ENCODE measurements around the gene NFIB.

The NFIB gene

DNA sequence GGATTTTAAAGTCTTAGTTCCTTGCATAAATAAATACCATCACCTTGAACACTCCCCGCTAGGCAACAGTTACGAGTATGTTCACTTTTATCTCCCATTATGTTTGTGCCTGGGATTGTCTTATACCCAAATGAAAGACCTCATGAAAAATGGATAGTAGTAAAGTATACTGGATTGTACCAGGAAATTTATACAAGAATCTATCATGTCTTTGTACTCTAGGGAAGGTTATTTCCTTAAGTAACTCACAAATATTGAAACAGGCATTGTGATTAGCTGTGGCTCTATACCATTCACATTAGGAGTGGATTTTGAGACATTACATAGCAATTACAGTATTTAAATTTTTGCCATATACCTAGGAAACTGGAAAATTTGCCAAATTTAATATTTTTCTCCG, 24.0 kb downstream of the NFIB start:
- H3K4me1 Mint-ChIP-seq, result peaks cover 7% of the 10 kb centered on the region
- H3K36me3 Mint-ChIP-seq (ENCODE audit: low read depth), result peaks cover 4% of the 10 kb centered on the region
- peaks cover 3% of the 10 kb centered on the region for H3K27me3 Mint-ChIP-seq (ENCODE audit: low read depth, poor library complexity)
- no peak overlapping the region for H3K27ac Mint-ChIP-seq
- no peak for TF ChIP-seq CTCF (IDR thresholded peaks at IDR 0.05)
- H3K4me3 Mint-ChIP-seq, result no peak overlapping the region
- no peaks in the 10 kb centered on the region for H3K9me3 Mint-ChIP-seq
- DNase-seq, result no peak

GRCh38 chr9:14288433-14288832, 25.5 kb downstream of the NFIB start:
- no peak for DNase-seq
- Mint-ChIP-seq H3K27me3 (ENCODE audit: low read depth, poor library complexity) (no peaks in the 10 kb centered on the region), H3K36me3 (ENCODE audit: low read depth) (no peaks in the 10 kb centered on the region), H3K27ac (no peak overlapping the region), H3K4me3 (no peak overlapping the region), H3K9me3 (no peaks in the 10 kb centered on the region), H3K4me1 (peaks cover 11% of the 10 kb centered on the region)
- TF ChIP-seq CTCF (IDR thresholded peaks at IDR 0.05), result no peak

DNA sequence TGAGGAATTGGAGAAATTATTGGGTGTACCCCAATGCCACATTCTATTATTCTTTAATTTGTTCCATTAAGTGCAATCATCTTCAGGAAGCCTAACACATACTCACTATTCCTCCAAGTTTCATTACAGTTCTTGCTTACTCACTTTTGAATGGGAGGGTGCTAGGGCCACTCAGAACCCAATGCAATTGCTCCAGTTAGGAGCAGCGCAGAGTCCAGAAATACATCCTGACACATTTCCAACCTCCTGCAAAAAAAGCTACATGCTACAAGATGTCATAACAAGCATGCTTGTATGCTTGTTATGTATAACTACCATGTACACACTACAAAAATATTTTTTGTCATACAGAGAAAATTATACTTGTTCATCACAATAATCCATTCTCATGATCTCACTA, 27.8 kb downstream of the NFIB start:
- Mint-ChIP-seq H3K36me3 (ENCODE audit: low read depth) (no peaks in the 10 kb centered on the region), H3K27me3 (ENCODE audit: low read depth, poor library complexity) (no peaks in the 10 kb centered on the region), H3K4me3 (no peak overlapping the region), H3K27ac (no peak overlapping the region), H3K9me3 (no peaks in the 10 kb centered on the region), H3K4me1 (peaks cover 13% of the 10 kb centered on the region)
- no peak for DNase-seq
- no peak for TF ChIP-seq CTCF (IDR thresholded peaks at IDR 0.05)

DNA sequence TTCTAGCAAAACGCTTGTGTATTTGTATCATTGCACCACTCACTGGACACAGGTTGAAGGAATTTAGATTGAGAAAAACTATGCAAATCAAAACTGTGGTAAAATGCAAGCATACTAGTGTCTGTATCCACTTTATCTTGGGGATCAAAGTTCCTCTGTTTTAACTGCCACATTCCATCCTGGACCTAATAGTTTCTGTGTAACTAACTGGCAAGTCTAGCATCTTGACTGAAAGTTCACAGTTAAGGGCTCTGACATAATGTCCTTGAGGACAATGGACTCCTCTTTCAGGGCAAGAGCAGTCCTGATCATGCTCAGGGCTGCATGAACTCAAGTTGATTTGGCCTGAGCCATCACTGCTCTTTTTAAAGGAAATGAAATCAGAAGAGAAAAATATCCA, 30.7 kb downstream of the NFIB start:
- no peak for DNase-seq
- H3K36me3 Mint-ChIP-seq (ENCODE audit: low read depth), result no peaks in the 10 kb centered on the region
- peaks cover 3% of the 10 kb centered on the region for H3K27me3 Mint-ChIP-seq (ENCODE audit: low read depth, poor library complexity)
- H3K4me1 Mint-ChIP-seq, result peaks cover 8% of the 10 kb centered on the region
- H3K4me3 Mint-ChIP-seq, result no peak overlapping the region
- no peaks in the 10 kb centered on the region for H3K9me3 Mint-ChIP-seq
- no peak overlapping the region for H3K27ac Mint-ChIP-seq
- no peak for TF ChIP-seq CTCF (IDR thresholded peaks at IDR 0.05)

GRCh38 chr9:14281876-14282275, 32.1 kb downstream of the NFIB start:
- Mint-ChIP-seq H3K9me3 (no peaks in the 10 kb centered on the region), H3K27me3 (ENCODE audit: low read depth, poor library complexity) (peaks cover 5% of the 10 kb centered on the region), H3K36me3 (ENCODE audit: low read depth) (no peaks in the 10 kb centered on the region), H3K4me1 (peaks cover 7% of the 10 kb centered on the region), H3K4me3 (no peak overlapping the region), H3K27ac (no peak overlapping the region)
- TF ChIP-seq CTCF (IDR thresholded peaks at IDR 0.05), result no peak
- no peak for DNase-seq

DNA sequence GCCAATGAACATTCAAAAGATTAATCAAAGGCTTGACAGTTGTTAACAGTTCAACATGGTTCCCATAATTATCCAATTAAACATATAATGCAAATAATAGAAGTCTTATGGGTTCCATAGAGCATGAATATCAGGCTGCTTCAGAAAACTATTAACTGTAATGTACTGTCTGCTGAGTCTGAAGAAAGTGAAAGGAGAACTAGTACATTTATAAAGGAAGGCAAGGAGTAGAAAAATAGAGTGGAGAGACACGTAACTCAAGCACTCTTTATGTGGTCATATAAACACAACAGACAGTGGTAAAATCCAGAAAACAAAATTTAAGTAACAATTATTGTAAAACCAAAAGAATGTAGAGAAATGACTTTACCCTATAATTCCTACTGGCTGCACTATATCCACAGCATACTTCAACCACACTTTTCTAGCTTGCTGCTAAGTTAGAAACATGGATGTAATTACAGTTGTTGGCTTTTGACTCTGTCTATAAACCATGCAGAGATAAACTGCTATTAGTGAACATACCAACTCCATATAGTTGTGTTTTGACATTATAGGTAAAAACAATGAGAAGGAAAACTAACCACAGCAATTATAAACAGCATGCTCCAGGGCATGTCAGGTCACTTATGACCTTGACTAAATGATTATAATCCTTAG, 32.7 kb downstream of the NFIB start:
- Mint-ChIP-seq H3K9me3 (no peaks in the 10 kb centered on the region), H3K27me3 (ENCODE audit: low read depth, poor library complexity) (peaks cover 5% of the 10 kb centered on the region), H3K36me3 (ENCODE audit: low read depth) (no peaks in the 10 kb centered on the region), H3K4me1 (peaks cover 7% of the 10 kb centered on the region), H3K4me3 (no peak overlapping the region), H3K27ac (no peak overlapping the region)
- no peak for DNase-seq
- TF ChIP-seq CTCF (IDR thresholded peaks at IDR 0.05), result no peak
